Measurements from ENCODE around the gene FKBP5. TPM values are rescaled to one million over a fixed set of nuclear protein-coding genes. Genes with fewer than 3 reads are reported as not detected.
"Not testable (repeated sequence)": the region's sequence is repeated elsewhere in the genome, so short reads cannot be mapped to it uniquely, and the experiment has no call there.

FKBP5 gene
- total RNA-seq, 1 donor from 2014 or later: 9.7 TPM

DNA sequence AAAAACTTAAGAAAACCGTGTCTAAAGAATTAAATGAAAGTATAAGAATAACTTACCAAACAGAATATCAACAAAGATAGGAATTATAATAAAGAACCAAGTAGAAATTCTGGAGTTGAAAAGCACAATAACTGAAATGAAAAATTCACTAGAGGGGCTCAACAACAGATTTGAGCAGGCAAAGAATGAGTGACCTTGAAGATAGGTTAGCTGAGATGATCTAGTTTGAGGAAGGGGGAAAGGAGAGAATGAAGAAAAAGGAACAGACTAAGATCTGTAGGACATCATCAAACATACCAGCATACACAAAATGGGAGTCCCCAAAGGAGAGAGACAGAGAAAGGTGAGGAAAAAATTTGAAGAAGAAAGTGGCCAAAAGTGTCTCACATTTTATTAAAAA lies 138.3 kb downstream of the FKBP5 start:
- TF ChIP-seq CTCF (IDR thresholded peaks at IDR 0.05; ENCODE audit: insufficient read depth, low read length, poor library complexity, severe bottlenecking): no peak
- Histone ChIP-seq H3K27me3 (ENCODE audit: control insufficient read depth, insufficient read depth, low read length) (peaks cover 4% of the 10 kb centered on the region), H3K4me3 (ENCODE audit: low read depth, low read length) (no peak overlapping the region), H3K36me3 (ENCODE audit: control insufficient read depth, insufficient read depth, low read length) (no peaks in the 10 kb centered on the region)
- no peak for DNase-seq (ENCODE audit: low read depth)

DNA sequence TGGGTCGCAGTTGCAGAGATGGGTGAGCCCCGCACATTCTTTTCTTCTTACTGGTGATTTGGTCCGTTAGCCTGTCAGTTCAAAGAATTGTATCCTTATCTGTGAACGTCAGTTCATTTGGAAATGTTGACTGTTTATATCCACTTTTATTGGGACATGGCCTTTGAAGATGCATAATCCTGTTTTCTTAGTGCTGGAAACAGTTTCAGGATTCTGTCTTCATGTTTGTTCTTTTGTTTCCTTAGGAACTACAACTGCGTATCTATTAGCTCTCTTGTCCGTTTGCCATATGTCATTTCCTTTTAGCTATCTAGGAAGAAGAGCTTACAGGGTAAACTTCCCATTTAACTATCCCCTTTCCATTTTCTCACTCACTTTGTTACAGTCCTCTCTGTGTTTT lies 141.0 kb downstream of the FKBP5 start:
- no peak for DNase-seq (ENCODE audit: low read depth)
- Histone ChIP-seq H3K27me3 (ENCODE audit: control insufficient read depth, insufficient read depth, low read length) (peaks cover 2% of the 10 kb centered on the region), H3K4me3 (ENCODE audit: low read depth, low read length) (no peak overlapping the region), H3K36me3 (ENCODE audit: control insufficient read depth, insufficient read depth, low read length) (no peaks in the 10 kb centered on the region)
- no peak for TF ChIP-seq CTCF (IDR thresholded peaks at IDR 0.05; ENCODE audit: insufficient read depth, low read length, poor library complexity, severe bottlenecking)

GRCh38 chr6:35544769-35545361 lies 143.8 kb downstream of the FKBP5 start:
- TF ChIP-seq CTCF (IDR thresholded peaks at IDR 0.05; ENCODE audit: insufficient read depth, low read length, poor library complexity, severe bottlenecking): no peak
- Histone ChIP-seq H3K4me3 (ENCODE audit: low read depth, low read length) (no peak overlapping the region), H3K27me3 (ENCODE audit: control insufficient read depth, insufficient read depth, low read length) (no peaks in the 10 kb centered on the region), H3K36me3 (ENCODE audit: control insufficient read depth, insufficient read depth, low read length) (no peaks in the 10 kb centered on the region)
- no peak for DNase-seq (ENCODE audit: low read depth)

GRCh38 chr6:35543459-35544193 lies 145.1 kb downstream of the FKBP5 start:
- Histone ChIP-seq H3K27me3 (ENCODE audit: control insufficient read depth, insufficient read depth, low read length) (no peaks in the 10 kb centered on the region), H3K4me3 (ENCODE audit: low read depth, low read length) (no peak overlapping the region), H3K36me3 (ENCODE audit: control insufficient read depth, insufficient read depth, low read length) (no peaks in the 10 kb centered on the region)
- TF ChIP-seq CTCF (IDR thresholded peaks at IDR 0.05; ENCODE audit: insufficient read depth, low read length, poor library complexity, severe bottlenecking): no peak
- no peak for DNase-seq (ENCODE audit: low read depth)

- no peak overlapping the region for H3K4me3 ChIP-seq (ENCODE audit: low read depth, low read length)
- H3K36me3 ChIP-seq (ENCODE audit: control insufficient read depth, insufficient read depth, low read length): no peaks in the 10 kb centered on the region
- H3K27me3 ChIP-seq (ENCODE audit: control insufficient read depth, insufficient read depth, low read length): no peaks in the 10 kb centered on the region
- TF ChIP-seq CTCF (IDR thresholded peaks at IDR 0.05; ENCODE audit: insufficient read depth, low read length, poor library complexity, severe bottlenecking): no peak
- no peak for DNase-seq (ENCODE audit: low read depth)
Measured at GRCh38 chr6:35541836-35542235, 146.9 kb downstream of the FKBP5 start.

DNA sequence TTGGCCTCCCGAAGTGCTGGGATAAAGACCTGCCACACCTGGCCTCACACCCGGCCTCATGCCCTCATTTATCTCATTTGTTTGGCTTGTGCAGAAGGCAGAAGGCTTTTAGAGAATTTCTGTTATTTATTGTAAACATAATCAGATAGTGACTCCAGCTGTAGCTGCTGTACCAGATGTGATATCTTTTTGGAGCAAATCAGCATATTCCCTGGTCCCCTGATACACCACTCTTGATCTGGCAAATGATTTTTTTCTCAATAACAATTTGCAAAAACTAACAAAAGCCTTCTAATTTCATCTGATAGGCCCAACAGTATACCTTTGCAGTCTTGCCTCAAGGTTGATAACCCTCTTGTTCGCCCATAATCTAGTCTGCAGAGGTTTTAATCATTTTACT lies 149.5 kb downstream of the FKBP5 start:
- no peak overlapping the region for H3K4me3 ChIP-seq (ENCODE audit: low read depth, low read length)
- peaks cover 3% of the 10 kb centered on the region for H3K27me3 ChIP-seq (ENCODE audit: control insufficient read depth, insufficient read depth, low read length)
- H3K36me3 ChIP-seq (ENCODE audit: control insufficient read depth, insufficient read depth, low read length): no peaks in the 10 kb centered on the region
- no peak for TF ChIP-seq CTCF (IDR thresholded peaks at IDR 0.05; ENCODE audit: insufficient read depth, low read length, poor library complexity, severe bottlenecking)
- no peak for DNase-seq (ENCODE audit: low read depth)

DNA sequence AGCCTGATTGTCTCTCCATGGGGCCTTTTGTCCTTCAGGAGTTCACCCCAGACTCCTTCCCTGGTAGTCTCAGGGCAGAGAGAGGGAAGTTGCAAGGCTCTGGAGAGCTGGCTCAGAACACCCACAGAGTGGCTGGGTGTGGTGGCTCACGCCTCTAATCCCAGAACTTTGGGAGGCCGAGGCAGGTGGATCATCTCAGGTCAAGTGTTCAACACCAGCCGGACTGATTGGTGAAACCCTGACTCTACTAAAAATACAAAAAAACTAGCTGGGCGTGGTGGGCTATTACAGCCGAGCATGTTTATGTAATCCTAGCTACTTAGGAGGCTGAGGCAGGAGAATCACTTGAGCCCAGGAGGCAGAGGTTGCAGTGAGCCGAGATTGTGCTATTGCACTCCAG lies 152.9 kb downstream of the FKBP5 start:
- H3K36me3 ChIP-seq (ENCODE audit: control insufficient read depth, insufficient read depth, low read length); DNase-seq (ENCODE audit: low read depth); H3K4me3 ChIP-seq (ENCODE audit: low read depth, low read length); H3K27me3 ChIP-seq (ENCODE audit: control insufficient read depth, insufficient read depth, low read length): not testable (repeated sequence)

All from kidney epithelial cell (primary cell).